ENCODE results near the gene GCN1. TPM values are rescaled to one million over a fixed set of nuclear protein-coding genes. Genes with fewer than 3 reads are reported as not detected.
A peak's percentile ranks its signal among the peaks of the same experiment; 100 is the strongest.

GCN1 gene
- total RNA-seq, 1 donor: 156 TPM

GRCh38 chr12:120085920-120086645 is 108.4 kb downstream of the GCN1 start:
- H3K4me3 ChIP-seq (ENCODE audit: low read depth, low read length): no peak overlapping the region
- no peak for TF ChIP-seq CTCF (IDR thresholded peaks at IDR 0.05; ENCODE audit: insufficient read depth, low read length)

GRCh38 chr12:120081641-120082040 is 112.9 kb downstream of the GCN1 start:
- no peak overlapping the region for H3K4me3 ChIP-seq (ENCODE audit: low read depth, low read length)
- no peak for TF ChIP-seq CTCF (IDR thresholded peaks at IDR 0.05; ENCODE audit: insufficient read depth, low read length)
- no peak for DNase-seq (ENCODE audit: low read depth)

More at GRCh38 chr12:120085920-120086645, 108.4 kb downstream of the GCN1 start:
- DNase-seq (ENCODE audit: low read depth): no peak

GRCh38 chr12:120079411-120080400 is 114.8 kb downstream of the GCN1 start:
- no peak for TF ChIP-seq CTCF (IDR thresholded peaks at IDR 0.05; ENCODE audit: insufficient read depth, low read length)
- DNase-seq (ENCODE audit: low read depth): peak; percentile 20
- no peak overlapping the region for H3K4me3 ChIP-seq (ENCODE audit: low read depth, low read length)

- no peak for DNase-seq (ENCODE audit: low read depth)
- H3K4me3 ChIP-seq (ENCODE audit: low read depth, low read length): no peak overlapping the region
- TF ChIP-seq CTCF (IDR thresholded peaks at IDR 0.05; ENCODE audit: insufficient read depth, low read length): no peak
Observed at GRCh38 chr12:120078868-120079267, 115.6 kb downstream of the GCN1 start.

- no peak for DNase-seq (ENCODE audit: low read depth)
- TF ChIP-seq CTCF (IDR thresholded peaks at IDR 0.05; ENCODE audit: insufficient read depth, low read length): no peak
- no peak overlapping the region for H3K4me3 ChIP-seq (ENCODE audit: low read depth, low read length)
Observed at GRCh38 chr12:120077260-120077659, 117.3 kb downstream of the GCN1 start.

Small RNA genes lying within 50 kb of the gene (small RNA-seq; reads per million reads assigned to genes)
- gene MIR4498: not detected

Other genes starting within 250 kb of the GCN1 start
- 1.8 TPM in 1 of 2 replicates, not detected in the other for gene BICDL1, start 205.5 kb downstream of the GCN1 start, total RNA-seq (ENCODE audit: low replicate concordance)
- gene RAB35, start 78.0 kb downstream of the GCN1 start, total RNA-seq (ENCODE audit: low replicate concordance): 8.0 and 24.8 TPM in 2 replicates
- 1,185 and 3,518 TPM in 2 replicates for gene RPLP0, start 6.4 kb upstream of the GCN1 start, total RNA-seq (ENCODE audit: low replicate concordance)
- 66.1 and 68.3 TPM in 2 replicates for gene PXN, start 71.0 kb upstream of the GCN1 start, total RNA-seq (ENCODE audit: low replicate concordance)
- under 0.01 TPM in 2 replicates for gene RNU4-2, start 97.2 kb upstream of the GCN1 start, total RNA-seq (ENCODE audit: low replicate concordance)
- gene RNU4-1, start 98.5 kb upstream of the GCN1 start, total RNA-seq (ENCODE audit: low replicate concordance): under 0.01 TPM in 2 replicates
- gene SIRT4, start 107.6 kb upstream of the GCN1 start, total RNA-seq (ENCODE audit: low replicate concordance): 0.90 and 3.6 TPM in 2 replicates
- gene PLA2G1B, start 133.1 kb upstream of the GCN1 start, total RNA-seq (ENCODE audit: low replicate concordance): not detected in 2 replicates
- not detected in 2 replicates for gene MSI1, start 174.4 kb upstream of the GCN1 start, total RNA-seq (ENCODE audit: low replicate concordance)
- gene COX6A1, start 243.4 kb upstream of the GCN1 start, total RNA-seq (ENCODE audit: low replicate concordance): 138 and 366 TPM in 2 replicates

Measured in fibroblast of the aortic adventitia (primary cell).